Upper lobe of left lung (tissue), 4 donors: ENCODE results near the gene PFKFB1.
"Not testable (repeated sequence)": the region's sequence is repeated elsewhere in the genome, so short reads cannot be mapped to it uniquely, and the experiment has no call there.

Experiments
- EP300 ChIP-seq, 4 donors: sonication (generic); formaldehyde crosslinking; IDR thresholded peaks; one replicate each; pipeline ENCODE4 v1.5.1; 2017; ENCODE audit warnings: antibody characterized with exemption in 4 of 4, control low read depth in 2 of 4
- POLR2A ChIP-seq, 4 donors: fragments of 450-650 bp; IDR thresholded peaks; one replicate each; pipeline ENCODE4 v1.5.1; 2016 to 2017; ENCODE audit warnings: antibody characterized with exemption in 4 of 4, mild to moderate bottlenecking in 2 of 4
- TF ChIP-seq, protein P1 (sequence below), 6 experiments: fragments of 450-650 bp in 4 of 6; fragments of 200-600 bp in 2 of 6; sonication (generic) in 2 of 6; IDR thresholded peaks; one replicate each; pipeline ENCODE4 v1.5.1; 2016 to 2019; ENCODE audit warnings: antibody characterized with exemption in 6 of 6

GRCh38 chrX:54983306-54983705, 10.7 kb downstream of the PFKFB1 start:
- TF ChIP-seq POLR2A, EP300 (IDR thresholded peaks at IDR 0.05): not testable (repeated sequence)
- TF ChIP-seq, protein P1, sequence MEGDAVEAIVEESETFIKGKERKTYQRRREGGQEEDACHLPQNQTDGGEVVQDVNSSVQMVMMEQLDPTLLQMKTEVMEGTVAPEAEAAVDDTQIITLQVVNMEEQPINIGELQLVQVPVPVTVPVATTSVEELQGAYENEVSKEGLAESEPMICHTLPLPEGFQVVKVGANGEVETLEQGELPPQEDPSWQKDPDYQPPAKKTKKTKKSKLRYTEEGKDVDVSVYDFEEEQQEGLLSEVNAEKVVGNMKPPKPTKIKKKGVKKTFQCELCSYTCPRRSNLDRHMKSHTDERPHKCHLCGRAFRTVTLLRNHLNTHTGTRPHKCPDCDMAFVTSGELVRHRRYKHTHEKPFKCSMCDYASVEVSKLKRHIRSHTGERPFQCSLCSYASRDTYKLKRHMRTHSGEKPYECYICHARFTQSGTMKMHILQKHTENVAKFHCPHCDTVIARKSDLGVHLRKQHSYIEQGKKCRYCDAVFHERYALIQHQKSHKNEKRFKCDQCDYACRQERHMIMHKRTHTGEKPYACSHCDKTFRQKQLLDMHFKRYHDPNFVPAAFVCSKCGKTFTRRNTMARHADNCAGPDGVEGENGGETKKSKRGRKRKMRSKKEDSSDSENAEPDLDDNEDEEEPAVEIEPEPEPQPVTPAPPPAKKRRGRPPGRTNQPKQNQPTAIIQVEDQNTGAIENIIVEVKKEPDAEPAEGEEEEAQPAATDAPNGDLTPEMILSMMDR (IDR thresholded peaks at IDR 0.05): not testable (repeated sequence)
